Astrocyte (in vitro differentiated cells and primary cell): ENCODE data around the gene CDKN2AIP.

Source experiments
- EZH2 ChIP-seq: IDR thresholded peaks from 2 replicates; pipeline ENCODE4 v1.6.1; 2012; ENCODE audit warnings: mild to moderate bottlenecking, low read length, inconsistent platforms; ENCODE audit not compliant: insufficient read depth
- TF ChIP-seq, protein P1 (sequence below): IDR thresholded peaks from 2 replicates; pipeline ENCODE4 v1.5.1; 2011; ENCODE audit warnings: low read depth, mild to moderate bottlenecking, inconsistent platforms, low read length, moderate library complexity; ENCODE audit not compliant: insufficient read depth

GRCh38 chr4:183458005-183458404, 13.6 kb downstream of the CDKN2AIP start:
- TF ChIP-seq, protein P1, sequence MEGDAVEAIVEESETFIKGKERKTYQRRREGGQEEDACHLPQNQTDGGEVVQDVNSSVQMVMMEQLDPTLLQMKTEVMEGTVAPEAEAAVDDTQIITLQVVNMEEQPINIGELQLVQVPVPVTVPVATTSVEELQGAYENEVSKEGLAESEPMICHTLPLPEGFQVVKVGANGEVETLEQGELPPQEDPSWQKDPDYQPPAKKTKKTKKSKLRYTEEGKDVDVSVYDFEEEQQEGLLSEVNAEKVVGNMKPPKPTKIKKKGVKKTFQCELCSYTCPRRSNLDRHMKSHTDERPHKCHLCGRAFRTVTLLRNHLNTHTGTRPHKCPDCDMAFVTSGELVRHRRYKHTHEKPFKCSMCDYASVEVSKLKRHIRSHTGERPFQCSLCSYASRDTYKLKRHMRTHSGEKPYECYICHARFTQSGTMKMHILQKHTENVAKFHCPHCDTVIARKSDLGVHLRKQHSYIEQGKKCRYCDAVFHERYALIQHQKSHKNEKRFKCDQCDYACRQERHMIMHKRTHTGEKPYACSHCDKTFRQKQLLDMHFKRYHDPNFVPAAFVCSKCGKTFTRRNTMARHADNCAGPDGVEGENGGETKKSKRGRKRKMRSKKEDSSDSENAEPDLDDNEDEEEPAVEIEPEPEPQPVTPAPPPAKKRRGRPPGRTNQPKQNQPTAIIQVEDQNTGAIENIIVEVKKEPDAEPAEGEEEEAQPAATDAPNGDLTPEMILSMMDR: no peak
- no peak for TF ChIP-seq EZH2
